HepG2 (cell line): Measurements from ENCODE around the gene TRABD. TPM values are rescaled to one million over a fixed set of nuclear protein-coding genes. Genes with fewer than 3 reads are reported as not detected.

ENCODE experiments used
- BRD4 ChIP-seq: sonication (generic); formaldehyde crosslinking; IDR thresholded peaks from 2 replicates; pipeline ENCODE4 v1.4.0; 2020; ENCODE audit warnings: missing genetic modification reagents
- CBX5 ChIP-seq: sonication (generic); formaldehyde crosslinking; IDR thresholded peaks from 2 replicates; pipeline ENCODE4 v1.4.0; 2020; ENCODE audit warnings: missing genetic modification reagents, borderline replicate concordance
- FOXA3 ChIP-seq: IDR thresholded peaks from 2 replicates; pipeline ENCODE4 v1.6.1; 2016; ENCODE audit warnings: missing genetic modification reagents, missing compliant biosample characterization
- HDAC1 ChIP-seq: sonication (generic); formaldehyde crosslinking; IDR thresholded peaks from 2 replicates; pipeline ENCODE4 v1.5.1; 2020; ENCODE audit warnings: mild to moderate bottlenecking, missing genetic modification reagents
- HNRNPK ChIP-seq: fragments of 200-400 bp; formaldehyde crosslinking; IDR thresholded peaks from 2 replicates; pipeline ENCODE4 v1.6.1; 2018; ENCODE audit warnings: low read length, low read depth, moderate library complexity, mild to moderate bottlenecking; ENCODE audit not compliant: poor library complexity, severe bottlenecking
- ISL2 ChIP-seq: sonication (generic); formaldehyde crosslinking; IDR thresholded peaks from 2 replicates; pipeline ENCODE4 v1.5.0; 2020; ENCODE audit warnings: missing genetic modification reagents
- NFYC ChIP-seq: IDR thresholded peaks from 2 replicates; pipeline ENCODE4 v1.6.1; 2016; ENCODE audit warnings: missing genetic modification reagents, missing compliant biosample characterization
- PHF8 ChIP-seq: sonication (generic); formaldehyde crosslinking; IDR thresholded peaks from 2 replicates; pipeline ENCODE4 v1.5.0; 2020; ENCODE audit warnings: missing genetic modification reagents
- POLR2AphosphoS5 ChIP-seq: IDR thresholded peaks from 2 replicates; pipeline ENCODE4 v1.6.1; 2012; ENCODE audit warnings: low read depth, low read length
- SALL2 ChIP-seq: sonication (generic); formaldehyde crosslinking; IDR thresholded peaks from 2 replicates; pipeline ENCODE4 v1.8.1; 2023; ENCODE audit warnings: mild to moderate bottlenecking, missing genetic modification reagents, inconsistent platforms
- TARDBP ChIP-seq: sonication (generic); formaldehyde crosslinking; IDR thresholded peaks from 2 replicates; pipeline ENCODE4 v1.8.0; 2022; ENCODE audit warnings: mild to moderate bottlenecking, missing genetic modification reagents
- YEATS4 ChIP-seq: sonication (generic); formaldehyde crosslinking; IDR thresholded peaks from 2 replicates; pipeline ENCODE4 v1.4.0; 2020; ENCODE audit warnings: missing genetic modification reagents, borderline replicate concordance
- ZC3H13 ChIP-seq: sonication (generic); formaldehyde crosslinking; IDR thresholded peaks from 2 replicates; pipeline ENCODE4 v1.8.1; 2023; ENCODE audit warnings: mild to moderate bottlenecking, missing genetic modification reagents, moderate library complexity
- ZNF441 ChIP-seq: sonication (generic); formaldehyde crosslinking; IDR thresholded peaks from 2 replicates; pipeline ENCODE4 v1.7.0; 2021; ENCODE audit warnings: missing genetic modification reagents, borderline replicate concordance
- ZNF577 ChIP-seq: sonication (generic); formaldehyde crosslinking; IDR thresholded peaks from 2 replicates; pipeline ENCODE4 v1.4.0; 2020; ENCODE audit warnings: mild to moderate bottlenecking, low read depth, missing genetic modification reagents, borderline replicate concordance
- ZNF607 ChIP-seq: sonication (generic); formaldehyde crosslinking; IDR thresholded peaks from 2 replicates; pipeline ENCODE4 v1.5.1; 2020; ENCODE audit warnings: missing genetic modification reagents, mild to moderate bottlenecking, borderline replicate concordance
- polyA plus RNA-seq, 8 experiments: library from polyadenylated mRNA; depleted of rRNA in 3 of 8; stranded (reverse) in 7 of 8; unstranded in 1 of 8; fragments of >200 nt; fragmentation: Illumina TruSeq in 4 of 8; extraction: Trizol in 4 of 8; gene quantifications; 2 replicates each; pipeline versions ENCODE4 v1.2.1 to v1.2.3, GENCODE V29; 2011 to 2016; ENCODE audit warnings: low read depth in 4 of 8, missing spikeins in 1 of 8, mixed read lengths in 1 of 8; ENCODE audit not compliant: insufficient read depth in 1 of 8
- total RNA-seq, 5 experiments: library from RNA; depleted of rRNA; stranded (reverse); fragments of >200 nt; fragmentation: Illumina TruSeq; extraction: Trizol; gene quantifications; 2 replicates each; pipeline ENCODE4 v1.2.3, GENCODE V29; 2016; ENCODE audit warnings: low read depth in 1 of 5
- TF ChIP-seq, protein P1 (sequence below): sonication (generic); formaldehyde crosslinking; IDR thresholded peaks from 2 replicates; pipeline ENCODE4 v1.5.1; 2020; ENCODE audit warnings: mild to moderate bottlenecking, missing genetic modification reagents, moderate library complexity
- TF ChIP-seq, protein P2 (sequence below): sonication (generic); formaldehyde crosslinking; IDR thresholded peaks from 2 replicates; pipeline ENCODE4 v1.4.0; 2020; ENCODE audit warnings: missing genetic modification reagents
- TF ChIP-seq, protein P3 (sequence below): sonication (generic); formaldehyde crosslinking; IDR thresholded peaks from 2 replicates; pipeline ENCODE4 v1.5.1; 2020; ENCODE audit warnings: missing genetic modification reagents, mild to moderate bottlenecking, borderline replicate concordance
- TF ChIP-seq, protein P4 (sequence below): sonication (generic); formaldehyde crosslinking; IDR thresholded peaks from 2 replicates; pipeline ENCODE4 v1.4.0; 2020; ENCODE audit warnings: missing genetic modification reagents

The TRABD gene
- total and polyA plus RNA-seq, 2 of the 13 experiments (the other 11 are each of a cell fraction or from before 2014, with no cell fraction given) = 21.5 to 28.9 TPM

DNA sequence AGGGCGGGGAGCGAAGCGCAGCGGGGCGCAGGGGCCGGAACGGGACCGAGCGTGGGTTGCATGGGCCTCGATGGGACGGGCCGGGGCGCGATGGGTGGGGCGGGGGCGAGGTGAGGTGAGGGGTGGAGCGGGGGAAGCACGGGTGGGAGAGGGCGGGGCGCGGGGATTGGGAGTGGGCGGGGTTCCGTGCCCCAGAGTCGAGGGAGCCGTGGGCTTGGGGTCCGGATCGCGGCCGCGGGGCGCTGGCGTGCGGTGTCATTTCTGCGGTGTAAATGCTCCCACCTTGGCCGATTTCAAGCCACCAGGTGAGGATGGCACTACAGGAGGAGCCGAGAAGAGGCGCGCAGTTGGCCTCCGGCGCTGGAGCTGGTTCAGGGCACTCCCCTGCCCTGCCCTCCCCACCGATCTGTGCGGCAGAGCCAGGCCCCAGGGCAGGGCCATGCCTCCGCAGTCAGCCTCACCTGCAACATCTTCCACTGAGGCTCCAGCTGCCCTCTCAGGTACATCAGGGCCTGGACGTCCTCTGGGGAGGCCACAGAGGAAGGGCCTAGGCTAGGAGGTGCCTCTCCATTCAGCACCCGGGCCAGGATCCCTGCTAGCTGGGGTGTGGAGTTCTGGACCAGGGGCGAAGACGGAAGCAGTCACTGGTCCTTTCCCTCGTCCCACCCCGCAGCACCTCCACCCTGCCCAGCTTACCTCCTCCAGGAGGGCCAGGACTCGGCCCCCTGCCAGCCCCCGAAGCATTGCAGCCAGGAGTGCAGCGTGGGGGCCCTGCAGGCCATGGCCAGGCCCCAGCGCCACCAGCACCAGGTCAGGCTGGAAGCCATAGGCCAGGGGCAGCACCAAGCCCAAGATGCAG, 59.7 kb downstream of the TRABD start (continued):
- TF ChIP-seq SALL2 (CRISPR knock-in tag) (no peak), NFYC (CRISPR knock-in tag) (no peak), ZNF577 (no peak), BRD4 (CRISPR knock-in tag) (0 out of 2 replicates have a peak, but pooled peaks have one; percentile 0), PHF8 (CRISPR knock-in tag) (peak; percentile 71; the same call in 1 of the 2 replicates), HDAC1 (CRISPR knock-in tag) (peak; percentile 52; the same call in 1 of the 2 replicates), ZC3H13 (0 out of 2 replicates have a peak, but pooled peaks have one; percentile 17), CBX5 (CRISPR knock-in tag) (0 out of 2 replicates have a peak, but pooled peaks have one; percentile 1), POLR2AphosphoS5 (no peak), ISL2 (CRISPR knock-in tag) (no peak), YEATS4 (0 out of 2 replicates have a peak, but pooled peaks have one; percentile 11), ZNF441 (CRISPR knock-in tag) (0 out of 2 replicates have a peak, but pooled peaks have one; percentile 6), ZNF607 (CRISPR knock-in tag) (no peak), FOXA3 (peak; percentile 1; the same call in 1 of the 2 replicates), TARDBP (CRISPR knock-in tag) (no peak), HNRNPK (peak; percentile 46)
- TF ChIP-seq, protein P1, sequence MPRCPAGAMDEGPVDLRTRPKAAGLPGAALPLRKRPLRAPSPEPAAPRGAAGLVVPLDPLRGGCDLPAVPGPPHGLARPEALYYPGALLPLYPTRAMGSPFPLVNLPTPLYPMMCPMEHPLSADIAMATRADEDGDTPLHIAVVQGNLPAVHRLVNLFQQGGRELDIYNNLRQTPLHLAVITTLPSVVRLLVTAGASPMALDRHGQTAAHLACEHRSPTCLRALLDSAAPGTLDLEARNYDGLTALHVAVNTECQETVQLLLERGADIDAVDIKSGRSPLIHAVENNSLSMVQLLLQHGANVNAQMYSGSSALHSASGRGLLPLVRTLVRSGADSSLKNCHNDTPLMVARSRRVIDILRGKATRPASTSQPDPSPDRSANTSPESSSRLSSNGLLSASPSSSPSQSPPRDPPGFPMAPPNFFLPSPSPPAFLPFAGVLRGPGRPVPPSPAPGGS (CRISPR knock-in tag) = no peak
- TF ChIP-seq, protein P2, sequence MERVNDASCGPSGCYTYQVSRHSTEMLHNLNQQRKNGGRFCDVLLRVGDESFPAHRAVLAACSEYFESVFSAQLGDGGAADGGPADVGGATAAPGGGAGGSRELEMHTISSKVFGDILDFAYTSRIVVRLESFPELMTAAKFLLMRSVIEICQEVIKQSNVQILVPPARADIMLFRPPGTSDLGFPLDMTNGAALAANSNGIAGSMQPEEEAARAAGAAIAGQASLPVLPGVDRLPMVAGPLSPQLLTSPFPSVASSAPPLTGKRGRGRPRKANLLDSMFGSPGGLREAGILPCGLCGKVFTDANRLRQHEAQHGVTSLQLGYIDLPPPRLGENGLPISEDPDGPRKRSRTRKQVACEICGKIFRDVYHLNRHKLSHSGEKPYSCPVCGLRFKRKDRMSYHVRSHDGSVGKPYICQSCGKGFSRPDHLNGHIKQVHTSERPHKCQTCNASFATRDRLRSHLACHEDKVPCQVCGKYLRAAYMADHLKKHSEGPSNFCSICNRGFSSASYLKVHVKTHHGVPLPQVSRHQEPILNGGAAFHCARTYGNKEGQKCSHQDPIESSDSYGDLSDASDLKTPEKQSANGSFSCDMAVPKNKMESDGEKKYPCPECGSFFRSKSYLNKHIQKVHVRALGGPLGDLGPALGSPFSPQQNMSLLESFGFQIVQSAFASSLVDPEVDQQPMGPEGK (CRISPR knock-in tag) = peak; percentile 1; the same call in 1 of the 2 replicates
- TF ChIP-seq, protein P3, sequence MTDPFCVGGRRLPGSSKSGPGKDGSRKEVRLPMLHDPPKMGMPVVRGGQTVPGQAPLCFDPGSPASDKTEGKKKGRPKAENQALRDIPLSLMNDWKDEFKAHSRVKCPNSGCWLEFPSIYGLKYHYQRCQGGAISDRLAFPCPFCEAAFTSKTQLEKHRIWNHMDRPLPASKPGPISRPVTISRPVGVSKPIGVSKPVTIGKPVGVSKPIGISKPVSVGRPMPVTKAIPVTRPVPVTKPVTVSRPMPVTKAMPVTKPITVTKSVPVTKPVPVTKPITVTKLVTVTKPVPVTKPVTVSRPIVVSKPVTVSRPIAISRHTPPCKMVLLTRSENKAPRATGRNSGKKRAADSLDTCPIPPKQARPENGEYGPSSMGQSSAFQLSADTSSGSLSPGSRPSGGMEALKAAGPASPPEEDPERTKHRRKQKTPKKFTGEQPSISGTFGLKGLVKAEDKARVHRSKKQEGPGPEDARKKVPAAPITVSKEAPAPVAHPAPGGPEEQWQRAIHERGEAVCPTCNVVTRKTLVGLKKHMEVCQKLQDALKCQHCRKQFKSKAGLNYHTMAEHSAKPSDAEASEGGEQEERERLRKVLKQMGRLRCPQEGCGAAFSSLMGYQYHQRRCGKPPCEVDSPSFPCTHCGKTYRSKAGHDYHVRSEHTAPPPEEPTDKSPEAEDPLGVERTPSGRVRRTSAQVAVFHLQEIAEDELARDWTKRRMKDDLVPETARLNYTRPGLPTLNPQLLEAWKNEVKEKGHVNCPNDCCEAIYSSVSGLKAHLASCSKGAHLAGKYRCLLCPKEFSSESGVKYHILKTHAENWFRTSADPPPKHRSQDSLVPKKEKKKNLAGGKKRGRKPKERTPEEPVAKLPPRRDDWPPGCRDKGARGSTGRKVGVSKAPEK (CRISPR knock-in tag) = 0 out of 2 replicates have a peak, but pooled peaks have one; percentile 9
- TF ChIP-seq, protein P4, sequence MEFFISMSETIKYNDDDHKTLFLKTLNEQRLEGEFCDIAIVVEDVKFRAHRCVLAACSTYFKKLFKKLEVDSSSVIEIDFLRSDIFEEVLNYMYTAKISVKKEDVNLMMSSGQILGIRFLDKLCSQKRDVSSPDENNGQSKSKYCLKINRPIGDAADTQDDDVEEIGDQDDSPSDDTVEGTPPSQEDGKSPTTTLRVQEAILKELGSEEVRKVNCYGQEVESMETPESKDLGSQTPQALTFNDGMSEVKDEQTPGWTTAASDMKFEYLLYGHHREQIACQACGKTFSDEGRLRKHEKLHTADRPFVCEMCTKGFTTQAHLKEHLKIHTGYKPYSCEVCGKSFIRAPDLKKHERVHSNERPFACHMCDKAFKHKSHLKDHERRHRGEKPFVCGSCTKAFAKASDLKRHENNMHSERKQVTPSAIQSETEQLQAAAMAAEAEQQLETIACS (CRISPR knock-in tag) = no peak
